WTC11 (cell line): Measurements from ENCODE around the gene PRSS33.

Experiments used
- ATF2 ChIP-seq: sonication (generic); formaldehyde crosslinking; IDR thresholded peaks from 2 replicates; pipeline ENCODE4 v1.8.1; 2022; ENCODE audit warnings: low read depth, missing genetic modification reagents, borderline replicate concordance
- ATF3 ChIP-seq: sonication (generic); formaldehyde crosslinking; conservative IDR thresholded peaks from 2 replicates; pipeline ENCODE4 v1.8.1; 2022; ENCODE audit warnings: mild to moderate bottlenecking, missing genetic modification reagents
- CREB1 ChIP-seq: sonication (generic); formaldehyde crosslinking; IDR thresholded peaks from 2 replicates; pipeline ENCODE4 v1.8.0; 2023; ENCODE audit warnings: mild to moderate bottlenecking, missing genetic modification reagents
- E2F1 ChIP-seq: sonication (generic); formaldehyde crosslinking; IDR thresholded peaks from 2 replicates; pipeline ENCODE4 v1.8.0; 2022; ENCODE audit warnings: mild to moderate bottlenecking, missing genetic modification reagents
- ESRRA ChIP-seq: sonication (generic); formaldehyde crosslinking; IDR thresholded peaks from 2 replicates; pipeline ENCODE4 v1.8.1; 2022; ENCODE audit warnings: mild to moderate bottlenecking, missing genetic modification reagents, borderline replicate concordance
- USF1 ChIP-seq: sonication (generic); formaldehyde crosslinking; IDR thresholded peaks from 2 replicates; pipeline ENCODE4 v1.8.0; 2022; ENCODE audit warnings: mild to moderate bottlenecking, missing genetic modification reagents
- ZNF317 ChIP-seq: sonication (generic); formaldehyde crosslinking; IDR thresholded peaks from 2 replicates; pipeline ENCODE4 v1.8.1; 2023; ENCODE audit warnings: low read depth, mild to moderate bottlenecking, moderate library complexity, missing genetic modification reagents, borderline replicate concordance
- TF ChIP-seq, protein P1 (sequence below): sonication (generic); formaldehyde crosslinking; IDR thresholded peaks from 2 replicates; pipeline ENCODE4 v1.8.0; 2023; ENCODE audit warnings: missing genetic modification reagents
- TF ChIP-seq, protein P2 (sequence below): fragments of 250-450 bp; sonication (Bioruptor Pico); IDR thresholded peaks from 2 replicates; pipeline ENCODE4 v1.9.0; 2021; ENCODE audit warnings: mild to moderate bottlenecking
- TF ChIP-seq, protein P3 (sequence below): sonication (generic); formaldehyde crosslinking; IDR thresholded peaks from 2 replicates; pipeline ENCODE4 v1.8.1; 2023; ENCODE audit warnings: mild to moderate bottlenecking, missing genetic modification reagents, moderate library complexity

DNA sequence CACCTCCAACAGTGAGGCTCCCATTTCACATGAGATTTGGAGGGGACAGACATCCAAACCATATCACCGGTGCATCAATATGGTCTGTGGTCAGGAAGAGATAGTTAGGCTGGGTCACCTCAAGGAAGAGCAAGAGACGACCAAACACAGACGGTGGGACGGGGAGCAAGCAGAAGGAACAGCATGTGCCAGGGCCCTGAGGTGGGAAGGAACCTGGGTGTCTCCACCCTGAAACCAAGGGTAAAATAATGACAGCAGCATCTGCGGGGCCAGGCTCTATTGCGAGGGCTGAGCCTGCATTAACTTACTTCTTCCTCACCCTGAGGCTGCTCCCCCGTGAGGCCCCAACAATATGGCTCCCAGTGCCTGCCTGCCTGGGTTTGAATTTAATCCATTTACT, 20.8 kb upstream of the PRSS33 start:
- TF ChIP-seq, protein P1, sequence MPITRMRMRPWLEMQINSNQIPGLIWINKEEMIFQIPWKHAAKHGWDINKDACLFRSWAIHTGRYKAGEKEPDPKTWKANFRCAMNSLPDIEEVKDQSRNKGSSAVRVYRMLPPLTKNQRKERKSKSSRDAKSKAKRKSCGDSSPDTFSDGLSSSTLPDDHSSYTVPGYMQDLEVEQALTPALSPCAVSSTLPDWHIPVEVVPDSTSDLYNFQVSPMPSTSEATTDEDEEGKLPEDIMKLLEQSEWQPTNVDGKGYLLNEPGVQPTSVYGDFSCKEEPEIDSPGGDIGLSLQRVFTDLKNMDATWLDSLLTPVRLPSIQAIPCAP (CRISPR knock-in tag): no peak
- TF ChIP-seq E2F1 (no peak), ESRRA (no peak), ZNF317 (CRISPR knock-in tag) (no peak), USF1 (no peak), ATF2 (CRISPR knock-in tag) (no peak), ATF3 (CRISPR knock-in tag) (no peak), CREB1 (CRISPR knock-in tag) (no peak)
- TF ChIP-seq, protein P2, sequence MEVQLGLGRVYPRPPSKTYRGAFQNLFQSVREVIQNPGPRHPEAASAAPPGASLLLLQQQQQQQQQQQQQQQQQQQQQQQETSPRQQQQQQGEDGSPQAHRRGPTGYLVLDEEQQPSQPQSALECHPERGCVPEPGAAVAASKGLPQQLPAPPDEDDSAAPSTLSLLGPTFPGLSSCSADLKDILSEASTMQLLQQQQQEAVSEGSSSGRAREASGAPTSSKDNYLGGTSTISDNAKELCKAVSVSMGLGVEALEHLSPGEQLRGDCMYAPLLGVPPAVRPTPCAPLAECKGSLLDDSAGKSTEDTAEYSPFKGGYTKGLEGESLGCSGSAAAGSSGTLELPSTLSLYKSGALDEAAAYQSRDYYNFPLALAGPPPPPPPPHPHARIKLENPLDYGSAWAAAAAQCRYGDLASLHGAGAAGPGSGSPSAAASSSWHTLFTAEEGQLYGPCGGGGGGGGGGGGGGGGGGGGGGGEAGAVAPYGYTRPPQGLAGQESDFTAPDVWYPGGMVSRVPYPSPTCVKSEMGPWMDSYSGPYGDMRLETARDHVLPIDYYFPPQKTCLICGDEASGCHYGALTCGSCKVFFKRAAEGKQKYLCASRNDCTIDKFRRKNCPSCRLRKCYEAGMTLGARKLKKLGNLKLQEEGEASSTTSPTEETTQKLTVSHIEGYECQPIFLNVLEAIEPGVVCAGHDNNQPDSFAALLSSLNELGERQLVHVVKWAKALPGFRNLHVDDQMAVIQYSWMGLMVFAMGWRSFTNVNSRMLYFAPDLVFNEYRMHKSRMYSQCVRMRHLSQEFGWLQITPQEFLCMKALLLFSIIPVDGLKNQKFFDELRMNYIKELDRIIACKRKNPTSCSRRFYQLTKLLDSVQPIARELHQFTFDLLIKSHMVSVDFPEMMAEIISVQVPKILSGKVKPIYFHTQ: no peak
- TF ChIP-seq, protein P3, sequence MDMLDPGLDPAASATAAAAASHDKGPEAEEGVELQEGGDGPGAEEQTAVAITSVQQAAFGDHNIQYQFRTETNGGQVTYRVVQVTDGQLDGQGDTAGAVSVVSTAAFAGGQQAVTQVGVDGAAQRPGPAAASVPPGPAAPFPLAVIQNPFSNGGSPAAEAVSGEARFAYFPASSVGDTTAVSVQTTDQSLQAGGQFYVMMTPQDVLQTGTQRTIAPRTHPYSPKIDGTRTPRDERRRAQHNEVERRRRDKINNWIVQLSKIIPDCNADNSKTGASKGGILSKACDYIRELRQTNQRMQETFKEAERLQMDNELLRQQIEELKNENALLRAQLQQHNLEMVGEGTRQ (CRISPR knock-in tag): no peak
